ENCODE data around the gene RNF180. TPM values are rescaled to one million over a fixed set of nuclear protein-coding genes. Genes with fewer than 3 reads are reported as not detected.
A peak's percentile ranks its signal among the peaks of the same experiment; 100 is the strongest.

Gene RNF180
- total RNA-seq, 1 donor from 2014 or later: 8.6 TPM

DNA sequence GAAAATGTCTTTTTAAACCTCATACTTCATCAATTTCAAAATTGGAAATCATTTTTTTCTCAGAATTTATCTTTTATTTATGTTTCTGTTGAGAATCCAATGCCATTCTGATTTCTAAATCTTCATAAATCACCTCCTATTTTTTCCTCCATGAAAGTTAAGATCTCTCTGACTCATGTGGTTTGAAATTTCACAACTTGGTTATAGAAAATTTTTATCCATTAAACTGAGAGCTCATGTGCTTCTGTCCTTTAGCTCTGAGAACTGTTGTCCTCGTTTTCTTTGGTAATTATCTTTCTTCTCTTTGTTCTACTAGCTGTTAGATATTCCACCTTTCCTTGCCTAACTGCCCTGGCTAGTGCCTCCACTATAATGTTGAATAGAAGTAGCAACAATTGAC is 1.5 kb upstream of the RNF180 start:
- H3K4me1 Mint-ChIP-seq: peaks cover 11% of the 10 kb centered on the region
- no peaks in the 10 kb centered on the region for H3K36me3 Mint-ChIP-seq
- TF ChIP-seq, protein P1, sequence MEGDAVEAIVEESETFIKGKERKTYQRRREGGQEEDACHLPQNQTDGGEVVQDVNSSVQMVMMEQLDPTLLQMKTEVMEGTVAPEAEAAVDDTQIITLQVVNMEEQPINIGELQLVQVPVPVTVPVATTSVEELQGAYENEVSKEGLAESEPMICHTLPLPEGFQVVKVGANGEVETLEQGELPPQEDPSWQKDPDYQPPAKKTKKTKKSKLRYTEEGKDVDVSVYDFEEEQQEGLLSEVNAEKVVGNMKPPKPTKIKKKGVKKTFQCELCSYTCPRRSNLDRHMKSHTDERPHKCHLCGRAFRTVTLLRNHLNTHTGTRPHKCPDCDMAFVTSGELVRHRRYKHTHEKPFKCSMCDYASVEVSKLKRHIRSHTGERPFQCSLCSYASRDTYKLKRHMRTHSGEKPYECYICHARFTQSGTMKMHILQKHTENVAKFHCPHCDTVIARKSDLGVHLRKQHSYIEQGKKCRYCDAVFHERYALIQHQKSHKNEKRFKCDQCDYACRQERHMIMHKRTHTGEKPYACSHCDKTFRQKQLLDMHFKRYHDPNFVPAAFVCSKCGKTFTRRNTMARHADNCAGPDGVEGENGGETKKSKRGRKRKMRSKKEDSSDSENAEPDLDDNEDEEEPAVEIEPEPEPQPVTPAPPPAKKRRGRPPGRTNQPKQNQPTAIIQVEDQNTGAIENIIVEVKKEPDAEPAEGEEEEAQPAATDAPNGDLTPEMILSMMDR (IDR thresholded peaks at IDR 0.05; ENCODE audit: unreplicated experiment): no peak
- peaks cover 46% of the 10 kb centered on the region for H3K27me3 Mint-ChIP-seq (ENCODE audit: low read depth)
- DNase-seq (ENCODE audit: low spot score in 2 of 2, unreplicated experiment in 2 of 2): no peak
- H3K4me3 Mint-ChIP-seq: peak overlapping the region; percentile 22
- no peaks in the 10 kb centered on the region for H3K9me3 Mint-ChIP-seq
- no peak overlapping the region for H3K27ac Mint-ChIP-seq

DNA sequence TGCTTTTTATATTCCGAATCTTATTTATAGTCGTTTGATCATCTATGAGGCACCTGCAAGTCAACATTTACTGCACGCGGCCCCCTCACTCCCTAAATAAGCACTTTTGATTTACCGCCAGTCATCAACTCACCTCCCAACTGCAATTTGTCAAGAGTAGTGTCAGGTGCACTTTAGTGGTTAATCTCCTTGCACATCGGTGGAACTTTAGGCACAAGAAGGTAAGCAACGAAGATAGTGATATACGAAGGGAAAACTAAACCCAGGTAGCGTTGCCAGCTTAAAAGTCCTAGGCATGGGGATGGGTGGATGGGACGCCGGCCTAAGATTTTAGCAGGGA is 513 bp upstream of the RNF180 start:
- Mint-ChIP-seq H3K9me3 (no peaks in the 10 kb centered on the region), H3K36me3 (no peaks in the 10 kb centered on the region), H3K27me3 (ENCODE audit: low read depth) (peaks cover 36% of the 10 kb centered on the region), H3K27ac (peak overlapping the region; percentile 86), H3K4me3 (peak overlapping the region; percentile 83), H3K4me1 (peaks cover 11% of the 10 kb centered on the region)
- DNase-seq (ENCODE audit: low spot score in 2 of 2, unreplicated experiment in 2 of 2): no peak
- TF ChIP-seq, protein P1 (IDR thresholded peaks at IDR 0.05; ENCODE audit: unreplicated experiment): no peak

DNA sequence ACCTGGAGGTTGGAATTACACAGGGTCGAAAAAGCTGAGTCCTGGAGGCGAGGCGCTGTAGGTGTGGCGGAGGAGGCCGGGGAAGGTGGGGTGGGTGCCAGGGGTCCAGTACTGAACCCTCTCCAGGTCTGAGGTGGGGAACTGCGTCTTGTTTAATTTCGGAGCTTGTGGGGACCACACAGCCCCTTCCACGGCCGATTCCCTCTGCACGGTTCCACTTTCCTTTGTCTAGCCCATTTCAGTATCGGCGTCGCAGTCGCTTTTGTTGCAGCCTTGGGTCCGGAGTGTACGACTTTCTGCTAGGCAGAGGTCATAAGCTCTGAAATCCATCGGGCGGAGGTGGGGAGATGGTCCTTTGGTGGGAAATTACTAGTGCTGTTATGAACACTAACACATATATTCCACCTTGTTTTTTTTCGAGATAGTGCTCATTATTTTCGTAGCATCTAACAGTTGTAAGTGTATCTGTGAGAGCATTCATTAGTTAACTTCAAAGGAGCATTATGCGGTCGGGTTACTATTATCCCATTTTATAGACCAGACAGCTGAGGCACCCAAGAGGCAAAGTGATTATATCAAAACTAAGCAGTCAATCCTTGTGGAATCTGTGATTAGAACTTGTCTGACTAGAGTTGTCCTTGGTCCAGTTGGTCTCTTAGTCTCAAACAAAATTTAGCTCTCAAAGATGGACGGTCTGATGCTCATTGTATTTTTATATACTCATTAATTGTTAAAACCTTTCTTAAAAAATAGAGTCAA is 737 bp downstream of the RNF180 start:
- peaks cover 36% of the 10 kb centered on the region for H3K27me3 Mint-ChIP-seq (ENCODE audit: low read depth)
- H3K4me1 Mint-ChIP-seq: peaks cover 11% of the 10 kb centered on the region
- peak overlapping the region; percentile 69 for H3K27ac Mint-ChIP-seq
- H3K36me3 Mint-ChIP-seq: no peaks in the 10 kb centered on the region
- H3K4me3 Mint-ChIP-seq: peak overlapping the region; percentile 87
- DNase-seq (ENCODE audit: low spot score in 2 of 2, unreplicated experiment in 2 of 2): peak in 1 of 2 experiments; percentile 61
- no peaks in the 10 kb centered on the region for H3K9me3 Mint-ChIP-seq
- TF ChIP-seq, protein P1 (IDR thresholded peaks at IDR 0.05; ENCODE audit: unreplicated experiment): no peak

DNA sequence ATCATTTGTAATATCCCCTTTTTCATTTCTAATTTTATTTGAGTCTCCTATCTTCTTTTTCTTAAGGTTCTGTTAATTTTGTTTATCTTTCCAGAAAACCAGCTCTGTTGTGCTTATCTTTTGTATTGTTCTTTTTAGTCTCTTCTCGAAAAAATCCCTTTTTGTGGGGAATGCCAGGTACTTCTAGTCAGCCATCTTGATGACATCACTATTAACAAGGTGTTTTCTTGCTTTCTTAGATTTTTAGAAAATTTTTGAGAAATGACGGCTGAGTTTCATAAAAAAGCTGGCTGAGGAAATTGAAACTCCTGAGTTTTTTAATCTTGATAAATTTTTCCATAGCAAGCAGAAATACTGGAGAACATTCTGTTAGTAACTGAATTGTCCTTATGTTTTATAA is 10.7 kb downstream of the RNF180 start:
- DNase-seq (ENCODE audit: low spot score in 2 of 2, unreplicated experiment in 2 of 2): no peak
- H3K27ac Mint-ChIP-seq: no peak overlapping the region
- peaks cover 6% of the 10 kb centered on the region for H3K36me3 Mint-ChIP-seq
- TF ChIP-seq, protein P1 (IDR thresholded peaks at IDR 0.05; ENCODE audit: unreplicated experiment): no peak
- peaks cover 19% of the 10 kb centered on the region for H3K9me3 Mint-ChIP-seq
- no peaks in the 10 kb centered on the region for H3K4me1 Mint-ChIP-seq
- no peak overlapping the region for H3K4me3 Mint-ChIP-seq
- no peaks in the 10 kb centered on the region for H3K27me3 Mint-ChIP-seq (ENCODE audit: low read depth)

DNA sequence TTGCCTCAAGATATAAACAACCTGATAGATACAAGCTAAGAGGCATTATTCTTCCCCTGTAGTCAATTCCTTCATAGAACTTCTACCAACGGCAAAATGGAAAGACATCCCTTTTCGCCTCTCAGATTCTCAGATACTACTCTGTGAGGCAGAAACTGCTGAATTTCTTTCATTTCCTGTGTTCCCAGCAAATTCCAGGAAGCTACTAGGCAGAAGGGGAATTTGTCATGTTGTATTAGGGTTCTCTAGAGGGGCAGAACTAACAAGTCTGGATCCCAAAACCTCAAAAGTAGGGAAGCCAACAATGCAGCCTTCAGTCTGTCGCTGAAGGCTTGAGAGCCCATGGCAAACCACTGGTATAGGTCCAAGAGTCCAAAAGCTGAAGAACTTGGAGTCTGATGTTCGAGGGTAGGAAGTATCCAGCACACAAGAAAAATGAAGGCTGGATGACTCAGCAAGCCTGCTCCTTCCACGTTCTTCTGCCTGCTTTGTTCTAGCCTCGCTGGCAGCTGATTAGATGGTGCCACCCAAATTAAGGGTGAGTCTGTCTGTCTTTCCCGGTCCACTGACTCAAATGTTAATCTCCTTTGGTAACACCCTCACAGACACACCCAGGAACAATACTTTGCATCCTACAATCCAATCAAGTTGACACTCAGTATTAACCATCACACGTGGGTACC is 15.2 kb downstream of the RNF180 start:
- TF ChIP-seq, protein P1 (IDR thresholded peaks at IDR 0.05; ENCODE audit: unreplicated experiment): no peak
- Mint-ChIP-seq H3K9me3 (peaks cover 6% of the 10 kb centered on the region), H3K4me1 (no peaks in the 10 kb centered on the region), H3K4me3 (no peak overlapping the region), H3K27me3 (ENCODE audit: low read depth) (no peaks in the 10 kb centered on the region), H3K27ac (no peak overlapping the region), H3K36me3 (no peaks in the 10 kb centered on the region)
- no peak for DNase-seq (ENCODE audit: low spot score in 2 of 2, unreplicated experiment in 2 of 2)

Data from mesothelial cell of epicardium (in vitro differentiated cells).